HG03175 (cell line): ENCODE measurements around the gene TRIM46.
"Not testable (repeated sequence)": the region's sequence is repeated elsewhere in the genome, so short reads cannot be mapped to it uniquely, and the experiment has no call there.

Experiments used
- ATAC-seq: cut with Tn5 transposase; IDR thresholded peaks from one replicate; pipeline ENCODE4 v1.9.1; 2021; ENCODE audit warnings: mild to moderate bottlenecking, moderate library complexity; ENCODE audit not compliant: unreplicated experiment

Gene TRIM46

GRCh38 chr1:155226188-155226909 lies 52.7 kb downstream of the TRIM46 start:
- peak; percentile 45 for ATAC-seq

- no peak for ATAC-seq
Measured at GRCh38 chr1:155226910-155227260, 53.2 kb downstream of the TRIM46 start.

- ATAC-seq: peak; percentile 90
Measured at GRCh38 chr1:155227261-155228095, 53.8 kb downstream of the TRIM46 start.

GRCh38 chr1:155228096-155228427 lies 54.4 kb downstream of the TRIM46 start:
- no peak for ATAC-seq

- ATAC-seq: not testable (repeated sequence)
Measured at GRCh38 chr1:155231302-155231701, 57.7 kb downstream of the TRIM46 start.

- ATAC-seq: not testable (repeated sequence)
Measured at GRCh38 chr1:155232001-155232978, 58.6 kb downstream of the TRIM46 start.

GRCh38 chr1:155233502-155233901 lies 59.9 kb downstream of the TRIM46 start:
- ATAC-seq: not testable (repeated sequence)
